NB4 (cell line): ENCODE data around the gene TNPO2.

Experiments used
- MYC ChIP-seq: IDR thresholded peaks from 2 replicates; pipeline ENCODE4 v1.6.1; 2011; ENCODE audit warnings: low read depth, low read length
- POLR2A ChIP-seq: IDR thresholded peaks from 2 replicates; pipeline ENCODE4 v1.6.1; 2011; ENCODE audit warnings: mild to moderate bottlenecking; ENCODE audit not compliant: insufficient read length; ENCODE audit errors: extremely low read depth
- TF ChIP-seq, protein P1 (sequence below): IDR thresholded peaks from one replicate; pipeline ENCODE4 v1.5.1; 2012; ENCODE audit warnings: low read depth, low read length

- TF ChIP-seq, protein P1, sequence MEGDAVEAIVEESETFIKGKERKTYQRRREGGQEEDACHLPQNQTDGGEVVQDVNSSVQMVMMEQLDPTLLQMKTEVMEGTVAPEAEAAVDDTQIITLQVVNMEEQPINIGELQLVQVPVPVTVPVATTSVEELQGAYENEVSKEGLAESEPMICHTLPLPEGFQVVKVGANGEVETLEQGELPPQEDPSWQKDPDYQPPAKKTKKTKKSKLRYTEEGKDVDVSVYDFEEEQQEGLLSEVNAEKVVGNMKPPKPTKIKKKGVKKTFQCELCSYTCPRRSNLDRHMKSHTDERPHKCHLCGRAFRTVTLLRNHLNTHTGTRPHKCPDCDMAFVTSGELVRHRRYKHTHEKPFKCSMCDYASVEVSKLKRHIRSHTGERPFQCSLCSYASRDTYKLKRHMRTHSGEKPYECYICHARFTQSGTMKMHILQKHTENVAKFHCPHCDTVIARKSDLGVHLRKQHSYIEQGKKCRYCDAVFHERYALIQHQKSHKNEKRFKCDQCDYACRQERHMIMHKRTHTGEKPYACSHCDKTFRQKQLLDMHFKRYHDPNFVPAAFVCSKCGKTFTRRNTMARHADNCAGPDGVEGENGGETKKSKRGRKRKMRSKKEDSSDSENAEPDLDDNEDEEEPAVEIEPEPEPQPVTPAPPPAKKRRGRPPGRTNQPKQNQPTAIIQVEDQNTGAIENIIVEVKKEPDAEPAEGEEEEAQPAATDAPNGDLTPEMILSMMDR, result no peak
- TF ChIP-seq MYC, result no peak
- no peak for TF ChIP-seq POLR2A
Observed at GRCh38 chr19:12737835-12738351, 14.2 kb upstream of the TNPO2 start.
